Measurements from ENCODE around the gene NOXA1.

Gene NOXA1

GRCh38 chr9:137449081-137449844, 26.1 kb downstream of the NOXA1 start:
- no peak for TF ChIP-seq CTCF (IDR thresholded peaks at IDR 0.05)

GRCh38 chr9:137449931-137450538, 26.8 kb downstream of the NOXA1 start:
- TF ChIP-seq CTCF (IDR thresholded peaks at IDR 0.05): no peak

GRCh38 chr9:137452006-137452760, 29.0 kb downstream of the NOXA1 start:
- TF ChIP-seq CTCF (IDR thresholded peaks at IDR 0.05): no peak

- TF ChIP-seq CTCF (IDR thresholded peaks at IDR 0.05): no peak
Measured at GRCh38 chr9:137452761-137453642, 29.8 kb downstream of the NOXA1 start.

GRCh38 chr9:137453643-137454081, 30.5 kb downstream of the NOXA1 start:
- TF ChIP-seq CTCF (IDR thresholded peaks at IDR 0.05): no peak

- TF ChIP-seq CTCF (IDR thresholded peaks at IDR 0.05): no peak
Measured at GRCh38 chr9:137454145-137454596, 31.0 kb downstream of the NOXA1 start.
